GM18861 (cell line): ENCODE results near the gene TNRC6A.
"Not testable (repeated sequence)": the region's sequence is repeated elsewhere in the genome, so short reads cannot be mapped to it uniquely, and the experiment has no call there.

Experiments used
- ATAC-seq: cut with Tn5 transposase; IDR thresholded peaks from one replicate; pipeline ENCODE4 v1.9.1; 2021; ENCODE audit not compliant: unreplicated experiment

Gene TNRC6A

DNA sequence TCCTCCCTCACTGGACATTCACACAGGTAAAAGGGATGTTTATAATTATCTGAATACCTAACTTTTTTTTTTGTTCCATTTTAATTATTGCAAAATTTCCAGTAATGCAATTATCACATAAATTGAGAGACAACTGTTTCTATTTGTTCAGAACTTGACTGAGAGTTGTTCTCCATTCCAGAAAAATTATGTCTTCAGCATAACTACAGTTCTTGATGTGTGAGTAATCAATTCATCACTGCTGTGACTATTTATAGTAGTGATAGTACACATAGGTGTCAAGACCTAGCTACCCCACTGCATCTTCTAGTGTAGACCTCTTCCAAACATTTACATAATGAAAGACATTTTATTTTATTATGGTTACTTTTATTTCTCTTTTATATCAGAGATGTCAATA lies 5.8 kb upstream of the TNRC6A start:
- ATAC-seq, result no peak

DNA sequence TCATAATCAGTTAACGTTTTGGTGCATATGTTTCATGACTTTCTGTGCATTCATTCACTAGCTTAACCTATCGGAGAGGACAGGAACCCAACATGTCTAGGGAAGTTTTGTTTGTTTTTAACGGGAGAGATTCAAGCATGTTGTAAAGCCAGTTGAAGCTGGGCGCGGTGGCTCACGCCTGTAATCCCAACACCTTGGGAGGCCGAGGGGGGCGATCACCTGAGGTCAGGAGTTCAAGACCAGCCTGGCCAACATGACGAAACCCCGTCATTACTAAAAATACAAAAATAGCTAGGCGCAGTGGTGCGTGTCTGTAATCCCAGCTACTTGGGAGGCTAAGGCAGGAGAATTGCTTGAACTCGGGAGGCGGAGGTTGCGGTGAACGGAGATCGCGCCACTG lies 1.4 kb upstream of the TNRC6A start:
- ATAC-seq, result no peak

- ATAC-seq, result no peak
Observed at GRCh38 chr16:24728891-24729242, 584 bp upstream of the TNRC6A start.

GRCh38 chr16:24729951-24730815 lies 732 bp downstream of the TNRC6A start:
- ATAC-seq, result no peak

- ATAC-seq, result no peak
Observed at GRCh38 chr16:24730914-24731313, 1.5 kb downstream of the TNRC6A start.

- ATAC-seq, result no peak
Observed at GRCh38 chr16:24731722-24732419, 2.4 kb downstream of the TNRC6A start.

DNA sequence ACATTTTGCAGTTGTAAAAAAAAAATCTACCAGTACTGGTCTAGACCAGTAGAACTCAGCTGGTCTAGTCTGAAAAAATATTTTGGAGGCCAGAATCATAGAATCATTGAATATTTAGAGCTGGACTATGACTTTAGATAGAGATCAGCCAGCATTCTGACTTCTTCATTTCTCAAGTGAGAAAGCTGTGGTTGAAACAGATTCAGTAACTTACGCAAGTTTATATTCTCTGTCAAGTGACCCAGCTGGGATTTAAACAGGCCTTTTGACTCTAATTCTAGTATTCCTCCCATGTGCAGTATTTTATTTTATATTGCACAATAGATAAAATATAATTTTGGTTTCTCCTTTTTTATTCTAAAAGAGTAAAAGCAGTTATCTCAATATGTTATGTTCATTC lies 4.9 kb downstream of the TNRC6A start:
- ATAC-seq, result no peak

DNA sequence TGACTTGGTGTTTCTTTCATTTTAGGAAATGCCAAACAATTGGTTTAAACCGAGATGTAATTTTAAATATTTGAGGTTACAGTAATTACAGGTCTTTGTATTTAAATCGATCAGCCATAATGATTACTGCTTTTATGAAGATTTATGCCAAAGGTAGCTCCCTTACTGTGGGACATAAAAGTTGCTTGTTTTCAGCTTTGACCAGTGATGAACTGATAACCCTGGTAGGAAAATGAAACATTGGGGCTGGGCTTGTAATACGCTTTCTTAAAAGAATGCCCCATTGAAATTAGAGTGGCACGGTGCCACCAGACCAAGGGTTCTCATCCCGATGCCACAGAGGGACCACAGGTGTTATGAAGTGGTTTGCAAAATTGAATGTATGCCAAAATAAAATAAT lies 7.3 kb downstream of the TNRC6A start:
- no peak for ATAC-seq

GRCh38 chr16:24737391-24737871 lies 8.0 kb downstream of the TNRC6A start:
- ATAC-seq, result no peak

GRCh38 chr16:24737916-24738594 lies 8.6 kb downstream of the TNRC6A start:
- ATAC-seq, result no peak

DNA sequence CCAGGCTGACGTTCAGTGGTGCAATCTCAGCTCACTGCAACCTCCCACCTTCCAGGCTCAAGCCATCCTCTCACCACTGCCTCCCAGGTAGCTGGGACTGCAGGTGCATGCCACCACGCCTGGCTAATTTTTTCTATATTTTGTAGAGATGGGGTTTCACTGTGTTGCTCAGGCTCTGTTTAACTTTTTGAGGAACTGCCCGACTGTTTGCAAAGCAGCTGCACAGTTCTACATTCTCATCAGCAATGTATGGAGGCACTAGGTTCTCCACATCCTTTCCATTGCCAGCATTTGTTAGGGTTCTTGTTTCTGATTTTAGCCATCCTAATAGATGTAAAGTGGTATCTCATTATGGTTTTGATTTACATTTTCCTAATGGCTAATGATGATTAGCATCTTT lies 9.4 kb downstream of the TNRC6A start:
- ATAC-seq, result no peak

DNA sequence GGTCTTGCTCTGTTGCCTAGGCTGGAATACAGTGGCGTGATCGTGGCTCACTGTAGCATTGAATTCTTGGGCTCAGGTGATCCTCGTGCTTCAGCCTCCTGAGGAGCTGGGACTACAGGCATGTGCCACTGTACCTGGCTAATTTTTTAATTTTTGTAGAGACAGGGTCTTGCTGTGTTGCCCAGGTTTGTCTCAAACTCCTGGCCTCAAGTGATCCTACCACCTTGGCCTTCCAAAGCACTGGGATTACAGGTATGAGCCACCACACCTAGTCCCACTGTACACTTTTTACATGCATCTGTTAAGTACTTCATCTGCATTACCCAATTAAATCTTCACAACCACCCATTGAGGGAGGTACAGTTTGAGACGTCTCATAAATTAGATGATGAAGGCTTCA lies 12.4 kb downstream of the TNRC6A start:
- no peak for ATAC-seq

DNA sequence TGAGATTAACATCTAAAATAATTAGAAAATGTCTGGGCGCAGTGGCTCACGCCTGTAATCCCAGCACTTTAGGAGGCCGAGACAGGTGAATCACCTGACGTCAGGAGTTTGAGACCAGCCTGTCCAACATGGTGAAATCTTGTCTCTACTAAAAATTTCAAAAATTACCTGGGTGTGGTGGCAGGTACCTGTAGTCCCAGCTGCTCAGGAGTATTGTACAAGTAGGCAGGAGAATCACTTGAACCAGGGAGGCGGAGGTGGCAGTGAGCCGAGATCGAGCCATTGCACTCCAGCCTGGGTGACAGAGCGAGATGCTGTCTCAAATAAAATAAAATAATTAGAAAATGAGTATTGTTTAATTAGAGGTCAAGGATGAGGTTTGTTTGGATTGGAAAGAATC lies 13.2 kb downstream of the TNRC6A start:
- ATAC-seq, result not testable (repeated sequence)

DNA sequence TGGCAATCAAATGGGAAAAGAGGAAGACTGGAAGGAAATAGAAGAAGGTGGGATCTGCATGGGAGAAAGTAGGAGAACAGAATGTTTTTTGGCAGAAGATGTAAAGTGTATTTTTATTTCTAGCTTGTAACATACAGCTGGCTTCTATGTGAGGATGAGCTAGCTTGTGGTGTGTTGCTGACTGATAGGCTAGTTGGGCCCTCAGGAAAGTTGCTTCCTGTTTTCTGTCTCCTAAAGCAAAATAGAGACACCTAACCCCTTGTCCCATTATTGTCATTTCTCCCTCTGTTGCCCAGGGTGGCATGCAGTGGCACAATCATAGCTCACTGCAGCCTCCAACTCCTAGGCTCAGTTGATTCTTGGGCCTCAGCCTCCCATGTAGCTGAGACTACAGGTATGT lies 15.9 kb downstream of the TNRC6A start:
- ATAC-seq, result no peak

DNA sequence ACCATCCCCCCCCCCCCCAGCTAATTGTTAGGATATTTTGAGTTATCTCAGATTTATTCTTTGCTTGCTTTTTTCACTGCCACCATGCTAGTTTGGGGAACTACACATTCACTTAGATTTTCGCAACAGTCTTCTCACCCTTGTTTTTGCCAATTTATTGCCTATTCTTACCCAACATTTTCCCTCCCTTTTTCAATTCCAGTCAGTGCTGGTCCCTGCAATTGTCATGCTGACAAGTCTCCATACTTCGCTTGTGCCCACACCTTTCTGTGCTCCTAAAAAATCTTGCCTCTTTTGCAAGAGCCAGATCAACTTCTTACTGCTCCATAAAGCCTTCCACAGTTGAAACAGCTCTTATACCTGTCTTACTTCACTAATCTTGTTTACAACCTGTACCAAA lies 16.3 kb downstream of the TNRC6A start:
- ATAC-seq, result no peak

GRCh38 chr16:24747441-24747840 lies 18.0 kb downstream of the TNRC6A start:
- no peak for ATAC-seq

DNA sequence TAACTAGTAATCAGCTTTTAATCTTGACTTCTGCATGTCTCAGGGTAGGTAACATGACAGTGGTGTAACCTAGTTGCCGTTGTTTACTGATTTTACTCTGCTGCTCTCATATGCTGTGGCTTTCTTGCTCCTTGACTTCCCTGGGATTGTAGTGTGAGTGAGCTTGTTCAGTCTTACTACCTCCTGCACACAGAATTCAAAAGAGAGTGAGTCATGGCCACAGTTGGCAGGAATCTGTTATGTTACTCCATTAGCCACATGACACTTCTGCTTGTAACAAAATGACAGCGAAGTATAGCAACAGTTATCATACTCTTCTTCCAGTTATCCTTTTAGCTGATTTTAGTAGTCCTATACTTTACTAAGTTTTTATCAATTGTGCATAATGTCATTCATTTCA lies 18.8 kb downstream of the TNRC6A start:
- no peak for ATAC-seq

- ATAC-seq, result no peak
Observed at GRCh38 chr16:24749310-24749709, 19.9 kb downstream of the TNRC6A start.

GRCh38 chr16:24749872-24750271 lies 20.4 kb downstream of the TNRC6A start:
- ATAC-seq, result not testable (repeated sequence)

- ATAC-seq, result no peak
Observed at GRCh38 chr16:24753000-24753399, 23.5 kb downstream of the TNRC6A start.

- no peak for ATAC-seq
Observed at GRCh38 chr16:24753437-24753836, 24.0 kb downstream of the TNRC6A start.

GRCh38 chr16:24754543-24754942 lies 25.1 kb downstream of the TNRC6A start:
- no peak for ATAC-seq
